ENCODE measurements around the gene SLC13A1.

GRCh38 chr7:123190109-123190831 lies 9.5 kb downstream of the SLC13A1 start:
- TF ChIP-seq, protein P1, sequence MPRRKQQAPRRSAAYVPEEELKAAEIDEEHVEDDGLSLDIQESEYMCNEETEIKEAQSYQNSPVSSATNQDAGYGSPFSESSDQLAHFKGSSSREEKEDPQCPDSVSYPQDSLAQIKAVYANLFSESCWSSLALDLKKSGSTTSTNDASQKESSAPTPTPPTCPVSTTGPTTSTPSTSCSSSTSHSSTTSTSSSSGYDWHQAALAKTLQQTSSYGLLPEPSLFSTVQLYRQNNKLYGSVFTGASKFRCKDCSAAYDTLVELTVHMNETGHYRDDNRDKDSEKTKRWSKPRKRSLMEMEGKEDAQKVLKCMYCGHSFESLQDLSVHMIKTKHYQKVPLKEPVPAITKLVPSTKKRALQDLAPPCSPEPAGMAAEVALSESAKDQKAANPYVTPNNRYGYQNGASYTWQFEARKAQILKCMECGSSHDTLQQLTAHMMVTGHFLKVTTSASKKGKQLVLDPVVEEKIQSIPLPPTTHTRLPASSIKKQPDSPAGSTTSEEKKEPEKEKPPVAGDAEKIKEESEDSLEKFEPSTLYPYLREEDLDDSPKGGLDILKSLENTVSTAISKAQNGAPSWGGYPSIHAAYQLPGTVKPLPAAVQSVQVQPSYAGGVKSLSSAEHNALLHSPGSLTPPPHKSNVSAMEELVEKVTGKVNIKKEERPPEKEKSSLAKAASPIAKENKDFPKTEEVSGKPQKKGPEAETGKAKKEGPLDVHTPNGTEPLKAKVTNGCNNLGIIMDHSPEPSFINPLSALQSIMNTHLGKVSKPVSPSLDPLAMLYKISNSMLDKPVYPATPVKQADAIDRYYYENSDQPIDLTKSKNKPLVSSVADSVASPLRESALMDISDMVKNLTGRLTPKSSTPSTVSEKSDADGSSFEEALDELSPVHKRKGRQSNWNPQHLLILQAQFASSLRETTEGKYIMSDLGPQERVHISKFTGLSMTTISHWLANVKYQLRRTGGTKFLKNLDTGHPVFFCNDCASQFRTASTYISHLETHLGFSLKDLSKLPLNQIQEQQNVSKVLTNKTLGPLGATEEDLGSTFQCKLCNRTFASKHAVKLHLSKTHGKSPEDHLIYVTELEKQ (tag by site-specific recombination; IDR thresholded peaks at IDR 0.05; ENCODE audit: borderline replicate concordance): no peak
- no peak for TF ChIP-seq ZNF423 (tag by site-specific recombination; IDR thresholded peaks at IDR 0.05)
- no peak for TF ChIP-seq REST (tag by site-specific recombination; IDR thresholded peaks at IDR 0.05)
- TF ChIP-seq, protein P2, sequence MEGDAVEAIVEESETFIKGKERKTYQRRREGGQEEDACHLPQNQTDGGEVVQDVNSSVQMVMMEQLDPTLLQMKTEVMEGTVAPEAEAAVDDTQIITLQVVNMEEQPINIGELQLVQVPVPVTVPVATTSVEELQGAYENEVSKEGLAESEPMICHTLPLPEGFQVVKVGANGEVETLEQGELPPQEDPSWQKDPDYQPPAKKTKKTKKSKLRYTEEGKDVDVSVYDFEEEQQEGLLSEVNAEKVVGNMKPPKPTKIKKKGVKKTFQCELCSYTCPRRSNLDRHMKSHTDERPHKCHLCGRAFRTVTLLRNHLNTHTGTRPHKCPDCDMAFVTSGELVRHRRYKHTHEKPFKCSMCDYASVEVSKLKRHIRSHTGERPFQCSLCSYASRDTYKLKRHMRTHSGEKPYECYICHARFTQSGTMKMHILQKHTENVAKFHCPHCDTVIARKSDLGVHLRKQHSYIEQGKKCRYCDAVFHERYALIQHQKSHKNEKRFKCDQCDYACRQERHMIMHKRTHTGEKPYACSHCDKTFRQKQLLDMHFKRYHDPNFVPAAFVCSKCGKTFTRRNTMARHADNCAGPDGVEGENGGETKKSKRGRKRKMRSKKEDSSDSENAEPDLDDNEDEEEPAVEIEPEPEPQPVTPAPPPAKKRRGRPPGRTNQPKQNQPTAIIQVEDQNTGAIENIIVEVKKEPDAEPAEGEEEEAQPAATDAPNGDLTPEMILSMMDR (tag by site-specific recombination; IDR thresholded peaks at IDR 0.05): no peak
